Measurements from ENCODE around the gene ITGB3. TPM values are rescaled to one million over a fixed set of nuclear protein-coding genes. Genes with fewer than 3 reads are reported as not detected.

ITGB3 gene
- total and polyA plus RNA-seq, 10 of the 15 experiments (the other 5 are each of a cell fraction or from before 2014, with no cell fraction given): 0.69 to 22.8 (median 13.6) TPM

- TF ChIP-seq NKRF (conservative IDR thresholded peaks at IDR 0.05): no peak
- TF ChIP-seq MEF2B (IDR thresholded peaks at IDR 0.05; ENCODE audit: partially characterized antibody, poor library complexity, severe bottlenecking): peak; percentile 98
- TF ChIP-seq SMC3 (IDR thresholded peaks at IDR 0.05; ENCODE audit: borderline replicate concordance, low read length): peak; percentile 17; the same call in 1 of the 2 replicates
- no peak for TF ChIP-seq KAT2A (conservative IDR thresholded peaks at IDR 0.05; ENCODE audit: control insufficient read depth, low read depth, low read length)
- peak in 1 of 2 experiments; percentile 96; a peak in 2 of 4 replicates for TF ChIP-seq ETV6 (conservative IDR thresholded peaks at IDR 0.05 in 1 of 2, IDR thresholded peaks at IDR 0.05 in 1 of 2; ENCODE audit: borderline replicate concordance in 1 of 2, low read depth in 1 of 2)
- no peak; the same call in 1 of the 2 replicates for TF ChIP-seq ZNF207 (IDR thresholded peaks at IDR 0.05; ENCODE audit: borderline replicate concordance)
- TF ChIP-seq SMAD1 (IDR thresholded peaks at IDR 0.05; ENCODE audit: low read depth, partially characterized antibody): peak; percentile 80
- TF ChIP-seq RBBP5 (conservative IDR thresholded peaks at IDR 0.05): no peak
- no peak for TF ChIP-seq NRF1 (conservative IDR thresholded peaks at IDR 0.05; ENCODE audit: low read depth, low read length)
- TF ChIP-seq USF2 (IDR thresholded peaks at IDR 0.05; ENCODE audit: borderline replicate concordance, low read depth, low read length): peak; percentile 68
- peak; percentile 65 to 70; a peak in 2 of 4 replicates for TF ChIP-seq EP300 (IDR thresholded peaks at IDR 0.05; ENCODE audit: borderline replicate concordance in 1 of 2, control insufficient read depth in 1 of 2, low read depth in 2 of 2, low read length in 2 of 2)
- TF ChIP-seq HDGF (IDR thresholded peaks at IDR 0.05): no peak
- TF ChIP-seq RB1 (IDR thresholded peaks at IDR 0.05; ENCODE audit: borderline replicate concordance): no peak
- TF ChIP-seq TAF1 (IDR thresholded peaks at IDR 0.05; ENCODE audit: borderline replicate concordance, low read depth, low read length): no peak
- no peak for TF ChIP-seq LARP7 (IDR thresholded peaks at IDR 0.05)
- peak; percentile 86 for TF ChIP-seq CUX1 (IDR thresholded peaks at IDR 0.05; ENCODE audit: insufficient replicate concordance, low read depth, low read length)
- no peak for TF ChIP-seq PAX8 (IDR thresholded peaks at IDR 0.05)
- no peak for TF ChIP-seq SP1 (IDR thresholded peaks at IDR 0.05; ENCODE audit: low read depth, low read length)
- TF ChIP-seq EGR1 (IDR thresholded peaks at IDR 0.05; ENCODE audit: borderline replicate concordance in 1 of 2, low read depth in 2 of 2, low read length in 2 of 2): no peak
- 0 out of 2 replicates have a peak, but pooled peaks have one; percentile 44 for TF ChIP-seq ESRRA (IDR thresholded peaks at IDR 0.05; ENCODE audit: low read length)
- TF ChIP-seq HCFC1 (IDR thresholded peaks at IDR 0.05; ENCODE audit: low read length): no peak
- no peak for TF ChIP-seq RFX5 (IDR thresholded peaks at IDR 0.05; ENCODE audit: low read depth, low read length)
These were observed 32.7 kb downstream of the ITGB3 start (continued) for GRCh38 chr17:47286198-47286914.
